Measurements from ENCODE around the gene COL15A1. TPM values are rescaled to one million over a fixed set of nuclear protein-coding genes. Genes with fewer than 3 reads are reported as not detected.

The COL15A1 gene
- total RNA-seq, 6 experiments from 2014 or later: 0.20 to 0.50 (median 0.32) TPM

DNA sequence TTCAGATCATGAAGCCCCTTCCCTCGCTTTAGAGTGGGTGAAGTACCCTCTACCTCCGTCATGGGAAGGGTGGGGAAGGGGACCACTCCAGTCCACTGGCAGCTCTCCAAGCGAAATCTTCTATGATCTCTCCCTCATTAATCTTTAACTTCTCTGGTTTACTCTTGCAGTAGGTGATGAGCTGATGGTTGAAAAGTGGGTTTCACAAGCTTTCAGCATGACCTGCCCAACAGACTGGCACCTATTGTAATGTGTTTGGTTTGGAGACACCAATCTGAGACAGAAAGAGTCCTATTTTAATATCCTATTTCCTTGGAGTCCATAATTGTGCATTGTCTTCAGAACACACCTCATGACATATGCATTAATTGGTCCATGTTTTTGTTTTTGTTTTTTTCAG is 90.4 kb downstream of the COL15A1 start:
- no peak for DNase-seq
- Mint-ChIP-seq H3K27ac (no peak overlapping the region), H3K36me3 (ENCODE audit: low read depth) (peaks cover 9% of the 10 kb centered on the region), H3K4me3 (no peak overlapping the region), H3K9me3 (no peaks in the 10 kb centered on the region), H3K27me3 (ENCODE audit: insufficient read depth) (peaks cover 9% of the 10 kb centered on the region), H3K4me1 (ENCODE audit: low read depth) (peaks cover 44% of the 10 kb centered on the region)
- TF ChIP-seq, protein P1, sequence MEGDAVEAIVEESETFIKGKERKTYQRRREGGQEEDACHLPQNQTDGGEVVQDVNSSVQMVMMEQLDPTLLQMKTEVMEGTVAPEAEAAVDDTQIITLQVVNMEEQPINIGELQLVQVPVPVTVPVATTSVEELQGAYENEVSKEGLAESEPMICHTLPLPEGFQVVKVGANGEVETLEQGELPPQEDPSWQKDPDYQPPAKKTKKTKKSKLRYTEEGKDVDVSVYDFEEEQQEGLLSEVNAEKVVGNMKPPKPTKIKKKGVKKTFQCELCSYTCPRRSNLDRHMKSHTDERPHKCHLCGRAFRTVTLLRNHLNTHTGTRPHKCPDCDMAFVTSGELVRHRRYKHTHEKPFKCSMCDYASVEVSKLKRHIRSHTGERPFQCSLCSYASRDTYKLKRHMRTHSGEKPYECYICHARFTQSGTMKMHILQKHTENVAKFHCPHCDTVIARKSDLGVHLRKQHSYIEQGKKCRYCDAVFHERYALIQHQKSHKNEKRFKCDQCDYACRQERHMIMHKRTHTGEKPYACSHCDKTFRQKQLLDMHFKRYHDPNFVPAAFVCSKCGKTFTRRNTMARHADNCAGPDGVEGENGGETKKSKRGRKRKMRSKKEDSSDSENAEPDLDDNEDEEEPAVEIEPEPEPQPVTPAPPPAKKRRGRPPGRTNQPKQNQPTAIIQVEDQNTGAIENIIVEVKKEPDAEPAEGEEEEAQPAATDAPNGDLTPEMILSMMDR (IDR thresholded peaks at IDR 0.05): no peak

DNA sequence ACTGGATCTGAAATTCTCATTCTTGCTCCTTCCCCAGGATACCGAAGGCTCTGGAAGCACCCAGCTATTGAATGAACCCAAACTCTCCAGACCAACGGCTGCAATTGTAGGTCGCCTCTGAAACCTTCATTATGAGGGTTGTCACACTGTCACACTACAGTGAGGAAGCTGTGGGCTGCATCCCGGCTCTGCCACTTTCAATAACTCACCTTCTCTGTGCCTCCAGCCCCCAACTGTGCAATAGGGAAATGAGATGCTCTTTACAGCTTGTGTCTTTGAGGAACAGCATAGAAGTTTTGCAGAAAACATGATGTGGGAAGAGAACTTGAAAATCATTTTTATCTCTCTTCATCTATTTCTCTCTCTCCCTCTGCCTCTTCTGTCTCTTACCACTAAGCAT is 91.6 kb downstream of the COL15A1 start:
- no peak for DNase-seq
- H3K36me3 Mint-ChIP-seq (ENCODE audit: low read depth): peaks cover 9% of the 10 kb centered on the region

DNA sequence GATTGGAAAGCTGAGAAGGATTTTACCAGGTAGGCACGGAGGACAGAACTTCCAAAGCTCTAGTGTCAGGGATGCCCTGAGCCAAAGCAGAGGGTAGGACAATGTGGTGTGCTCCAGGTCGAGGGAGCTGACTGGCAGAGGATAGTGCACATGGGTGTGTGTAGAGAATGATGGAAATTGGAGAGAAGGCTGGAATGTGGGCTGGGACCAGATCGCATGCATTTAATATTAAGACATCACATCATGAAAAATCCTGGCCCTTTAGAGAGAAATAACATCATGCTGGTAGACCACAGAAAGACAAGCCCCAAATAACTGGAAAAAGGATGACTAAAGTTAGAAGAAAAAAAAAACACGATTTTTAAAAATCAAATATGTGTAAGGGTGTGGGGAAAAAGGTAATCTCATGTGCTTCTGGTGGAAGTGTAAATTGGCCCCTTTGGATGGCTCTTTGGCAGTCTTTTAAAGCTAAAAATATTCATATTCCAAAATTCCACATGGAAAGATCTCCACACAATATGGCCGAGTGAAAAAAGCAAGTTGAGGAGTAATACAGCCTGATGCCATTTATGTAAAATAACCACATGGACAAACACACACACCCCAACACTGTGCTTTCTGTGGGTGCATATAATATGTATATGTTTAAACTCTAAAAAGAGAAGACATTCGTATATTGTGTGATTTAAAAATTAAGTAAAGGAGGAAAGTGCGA is 94.2 kb downstream of the COL15A1 start:
- DNase-seq: no peak
- Mint-ChIP-seq H3K9me3 (no peaks in the 10 kb centered on the region), H3K4me1 (ENCODE audit: low read depth) (peaks cover 42% of the 10 kb centered on the region), H3K36me3 (ENCODE audit: low read depth) (peaks cover 2% of the 10 kb centered on the region; the same call in 1 of the 2 replicates), H3K27ac (no peak overlapping the region), H3K4me3 (no peak overlapping the region), H3K27me3 (ENCODE audit: insufficient read depth) (peaks cover 11% of the 10 kb centered on the region)
- TF ChIP-seq, protein P1 (IDR thresholded peaks at IDR 0.05): no peak

More for the DNA sequence above, 91.6 kb downstream of the COL15A1 start:
- Mint-ChIP-seq H3K9me3 (no peaks in the 10 kb centered on the region), H3K27me3 (ENCODE audit: insufficient read depth) (peaks cover 9% of the 10 kb centered on the region), H3K27ac (no peak overlapping the region), H3K4me1 (ENCODE audit: low read depth) (peaks cover 43% of the 10 kb centered on the region), H3K4me3 (no peak overlapping the region)
- TF ChIP-seq, protein P1 (IDR thresholded peaks at IDR 0.05): no peak

DNA sequence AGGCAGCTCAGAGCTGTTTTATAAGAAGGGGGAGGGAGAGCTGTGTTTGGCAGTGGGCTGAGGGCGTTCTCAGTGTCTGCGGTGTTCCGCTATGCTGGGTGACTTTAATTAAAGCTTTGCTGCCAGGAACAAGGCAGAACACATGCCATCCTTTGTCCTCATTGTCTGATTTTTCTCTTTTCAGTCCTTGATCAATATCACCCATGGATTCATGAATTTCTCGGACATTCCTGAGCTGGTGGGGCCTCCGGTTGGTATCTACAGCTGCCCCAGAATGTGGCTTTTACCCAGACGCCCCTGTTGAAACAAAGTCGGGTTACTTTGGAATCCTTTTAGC is 94.7 kb downstream of the COL15A1 start:
- DNase-seq: no peak
- Mint-ChIP-seq H3K4me1 (ENCODE audit: low read depth) (peaks cover 42% of the 10 kb centered on the region), H3K9me3 (no peaks in the 10 kb centered on the region; the same call in 1 of the 2 replicates)

DNA sequence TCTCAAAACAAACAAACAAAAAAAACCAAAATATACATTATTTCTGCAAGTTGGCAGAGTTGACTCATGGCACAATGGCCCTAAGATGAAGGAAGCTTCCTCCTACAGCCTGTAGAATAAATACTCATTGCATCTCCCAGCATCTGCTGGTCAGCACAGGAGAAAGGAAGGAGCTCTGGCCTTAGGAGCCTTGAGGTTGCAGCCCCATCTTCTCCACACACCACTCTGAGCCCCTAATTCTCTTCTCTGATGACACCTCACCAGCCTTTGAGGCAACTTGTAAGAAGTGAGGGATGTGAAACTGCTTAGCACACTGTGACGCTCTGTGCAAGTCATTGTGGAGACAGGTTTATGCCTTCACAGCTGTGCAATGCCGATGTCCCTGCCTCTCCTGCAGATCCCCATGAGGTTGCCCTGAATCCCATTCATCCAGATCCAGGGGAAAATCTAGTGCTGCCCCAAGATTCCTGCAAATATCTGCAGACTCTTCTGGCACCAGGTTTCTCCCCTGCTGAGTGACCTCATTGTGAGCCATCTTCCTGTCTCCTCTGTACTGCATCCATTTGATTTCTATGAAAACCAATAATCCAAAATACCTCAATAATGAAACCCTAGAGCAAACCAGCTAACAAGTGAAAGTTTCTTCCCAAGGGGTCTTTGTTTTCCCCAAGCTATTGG is 95.9 kb downstream of the COL15A1 start:
- Mint-ChIP-seq H3K27me3 (ENCODE audit: insufficient read depth) (peaks cover 11% of the 10 kb centered on the region), H3K4me1 (ENCODE audit: low read depth) (peaks cover 42% of the 10 kb centered on the region), H3K36me3 (ENCODE audit: low read depth) (peaks cover 14% of the 10 kb centered on the region), H3K9me3 (peaks cover 12% of the 10 kb centered on the region), H3K4me3 (peak overlapping the region; percentile 37), H3K27ac (peak overlapping the region; percentile 67)
- DNase-seq: peak; percentile 24
- TF ChIP-seq, protein P1 (IDR thresholded peaks at IDR 0.05): no peak

More for the DNA sequence above, 94.7 kb downstream of the COL15A1 start:
- Mint-ChIP-seq H3K27ac (no peak overlapping the region), H3K4me3 (no peak overlapping the region), H3K36me3 (ENCODE audit: low read depth) (peaks cover 2% of the 10 kb centered on the region; the same call in 1 of the 2 replicates), H3K27me3 (ENCODE audit: insufficient read depth) (peaks cover 11% of the 10 kb centered on the region)
- TF ChIP-seq, protein P1 (IDR thresholded peaks at IDR 0.05): no peak
